ENCODE measurements around the gene GART. TPM values are rescaled to one million over a fixed set of nuclear protein-coding genes. Genes with fewer than 3 reads are reported as not detected.
"Not testable (repeated sequence)": the region's sequence is repeated elsewhere in the genome, so short reads cannot be mapped to it uniquely, and the experiment has no call there.

The GART gene
- total RNA-seq, 1 donor from 2014 or later = 139 TPM

DNA sequence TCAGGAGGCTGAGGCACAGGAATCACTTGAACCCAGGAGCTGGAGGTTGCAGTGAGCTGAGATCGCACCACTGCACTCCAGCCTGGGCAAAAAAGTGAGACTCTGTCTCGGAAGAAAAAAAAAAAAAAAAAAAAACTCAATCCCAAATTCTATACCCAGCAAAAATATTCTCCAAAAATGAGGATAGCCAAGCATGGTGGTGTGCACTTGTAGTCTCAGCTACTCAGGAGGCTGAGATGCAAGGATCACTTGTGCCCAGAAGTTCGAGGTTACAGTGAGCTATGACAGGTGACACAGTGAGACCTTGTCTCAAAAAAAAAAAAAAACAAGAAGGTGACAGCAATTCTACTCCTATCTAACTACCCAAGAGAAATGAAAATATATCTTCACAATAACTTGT, 68.6 kb downstream of the GART start:
- H3K27me3 Mint-ChIP-seq (ENCODE audit: low read depth) = no peaks in the 10 kb centered on the region
- no peak overlapping the region for H3K4me3 Mint-ChIP-seq
- peaks cover 2% of the 10 kb centered on the region for H3K4me1 Mint-ChIP-seq
- H3K9me3 Mint-ChIP-seq = peaks cover 5% of the 10 kb centered on the region
- DNase-seq (ENCODE audit: low read depth, low spot score) = no peak
- H3K27ac Mint-ChIP-seq (ENCODE audit: unreplicated experiment) = no peak overlapping the region
- peaks cover 7% of the 10 kb centered on the region for H3K36me3 Mint-ChIP-seq (ENCODE audit: low read depth)
- TF ChIP-seq, protein P1, sequence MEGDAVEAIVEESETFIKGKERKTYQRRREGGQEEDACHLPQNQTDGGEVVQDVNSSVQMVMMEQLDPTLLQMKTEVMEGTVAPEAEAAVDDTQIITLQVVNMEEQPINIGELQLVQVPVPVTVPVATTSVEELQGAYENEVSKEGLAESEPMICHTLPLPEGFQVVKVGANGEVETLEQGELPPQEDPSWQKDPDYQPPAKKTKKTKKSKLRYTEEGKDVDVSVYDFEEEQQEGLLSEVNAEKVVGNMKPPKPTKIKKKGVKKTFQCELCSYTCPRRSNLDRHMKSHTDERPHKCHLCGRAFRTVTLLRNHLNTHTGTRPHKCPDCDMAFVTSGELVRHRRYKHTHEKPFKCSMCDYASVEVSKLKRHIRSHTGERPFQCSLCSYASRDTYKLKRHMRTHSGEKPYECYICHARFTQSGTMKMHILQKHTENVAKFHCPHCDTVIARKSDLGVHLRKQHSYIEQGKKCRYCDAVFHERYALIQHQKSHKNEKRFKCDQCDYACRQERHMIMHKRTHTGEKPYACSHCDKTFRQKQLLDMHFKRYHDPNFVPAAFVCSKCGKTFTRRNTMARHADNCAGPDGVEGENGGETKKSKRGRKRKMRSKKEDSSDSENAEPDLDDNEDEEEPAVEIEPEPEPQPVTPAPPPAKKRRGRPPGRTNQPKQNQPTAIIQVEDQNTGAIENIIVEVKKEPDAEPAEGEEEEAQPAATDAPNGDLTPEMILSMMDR (conservative IDR thresholded peaks at IDR 0.05) = no peak

DNA sequence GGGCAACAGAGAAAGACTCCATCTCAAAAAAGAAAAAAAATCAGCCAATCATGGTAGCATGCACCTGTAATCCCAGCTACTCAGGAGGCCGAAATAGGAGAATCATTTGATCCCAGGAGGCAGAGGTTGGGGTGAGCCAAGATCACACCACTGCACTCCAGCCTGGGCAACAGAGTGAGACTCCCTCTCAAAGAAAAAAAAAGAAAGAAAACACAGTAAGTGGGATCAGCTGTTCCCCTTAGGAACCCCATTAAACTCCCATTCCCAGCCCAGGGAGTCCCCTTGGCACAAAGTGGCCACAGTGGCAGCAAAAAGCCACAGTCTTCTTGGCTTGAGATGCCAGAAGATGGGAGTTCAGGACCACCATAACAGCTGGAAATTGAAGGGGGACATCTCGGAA, 71.2 kb downstream of the GART start:
- H3K27ac Mint-ChIP-seq (ENCODE audit: unreplicated experiment) = no peak overlapping the region

DNA sequence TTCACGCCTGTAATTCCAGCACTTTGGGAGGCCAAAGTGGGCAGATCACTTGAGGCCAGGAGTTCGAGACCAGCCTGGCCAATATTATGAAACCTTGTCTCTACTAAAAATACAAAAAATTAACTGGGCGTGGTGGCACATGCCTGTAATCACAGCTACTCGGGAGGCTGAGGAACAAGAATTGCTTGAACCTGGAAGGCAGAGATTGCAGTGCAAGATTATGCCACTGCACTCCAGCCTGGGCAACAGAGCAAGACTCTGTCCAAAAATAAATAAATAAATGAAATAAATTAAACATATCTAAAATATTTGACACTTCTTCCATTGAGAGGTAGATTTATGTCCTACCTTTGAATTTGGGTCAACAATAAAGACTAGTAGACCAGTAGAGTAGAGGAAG, 72.7 kb downstream of the GART start:
- not testable (repeated sequence) for H3K27me3 Mint-ChIP-seq (ENCODE audit: low read depth); H3K27ac Mint-ChIP-seq (ENCODE audit: unreplicated experiment); H3K36me3 Mint-ChIP-seq (ENCODE audit: low read depth)

More for the DNA sequence above, 71.2 kb downstream of the GART start:
- TF ChIP-seq, protein P1 (conservative IDR thresholded peaks at IDR 0.05) = no peak
- peaks cover 5% of the 10 kb centered on the region for H3K9me3 Mint-ChIP-seq
- no peak for DNase-seq (ENCODE audit: low read depth, low spot score)
- H3K4me1 Mint-ChIP-seq = no peaks in the 10 kb centered on the region
- no peak overlapping the region for H3K4me3 Mint-ChIP-seq
- peaks cover 7% of the 10 kb centered on the region for H3K36me3 Mint-ChIP-seq (ENCODE audit: low read depth)
- no peaks in the 10 kb centered on the region for H3K27me3 Mint-ChIP-seq (ENCODE audit: low read depth)

DNA sequence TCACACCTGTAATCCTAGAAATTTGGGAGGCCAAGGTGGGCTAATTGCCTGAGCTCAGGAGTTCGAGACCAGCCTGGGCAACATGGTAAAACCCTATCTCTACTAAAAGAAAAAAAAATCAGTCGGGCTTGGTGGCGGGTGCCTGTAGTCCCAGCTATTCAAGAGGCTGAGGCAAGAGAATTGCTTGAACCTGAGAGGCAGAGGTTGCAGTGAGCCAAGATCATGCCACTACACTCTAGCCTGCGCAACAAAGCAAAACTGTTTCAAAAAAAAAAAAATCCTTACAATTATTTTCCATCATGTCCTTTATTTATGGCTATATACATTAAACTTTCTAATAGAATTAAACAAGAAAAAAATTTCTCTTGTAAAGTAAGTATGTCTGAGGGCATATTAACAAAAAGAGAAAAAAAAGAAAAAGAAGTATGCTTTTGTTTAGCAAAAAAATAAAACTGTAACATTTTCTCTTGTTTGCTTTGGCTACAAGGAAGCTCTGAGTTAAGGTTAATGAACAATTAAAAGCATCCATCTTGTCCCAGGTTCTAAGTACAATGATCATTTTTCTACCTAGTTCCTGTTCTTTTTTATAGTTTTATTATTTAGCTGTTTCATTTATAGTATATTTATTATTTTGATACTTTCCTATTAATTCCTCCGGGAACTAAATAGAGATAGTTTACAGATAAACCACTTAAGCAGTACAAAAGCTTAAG, 80.2 kb downstream of the GART start:
- no peaks in the 10 kb centered on the region for H3K9me3 Mint-ChIP-seq
- no peaks in the 10 kb centered on the region for H3K27me3 Mint-ChIP-seq (ENCODE audit: low read depth)
- no peaks in the 10 kb centered on the region for H3K36me3 Mint-ChIP-seq (ENCODE audit: low read depth)
- H3K4me1 Mint-ChIP-seq = no peaks in the 10 kb centered on the region
- H3K4me3 Mint-ChIP-seq = no peak overlapping the region
- DNase-seq (ENCODE audit: low read depth, low spot score) = no peak
- H3K27ac Mint-ChIP-seq (ENCODE audit: unreplicated experiment) = no peak overlapping the region
- TF ChIP-seq, protein P1 (conservative IDR thresholded peaks at IDR 0.05) = no peak

More for the DNA sequence above, 72.7 kb downstream of the GART start:
- not testable (repeated sequence) for H3K4me3 Mint-ChIP-seq; DNase-seq (ENCODE audit: low read depth, low spot score); H3K9me3 Mint-ChIP-seq; H3K4me1 Mint-ChIP-seq

DNA sequence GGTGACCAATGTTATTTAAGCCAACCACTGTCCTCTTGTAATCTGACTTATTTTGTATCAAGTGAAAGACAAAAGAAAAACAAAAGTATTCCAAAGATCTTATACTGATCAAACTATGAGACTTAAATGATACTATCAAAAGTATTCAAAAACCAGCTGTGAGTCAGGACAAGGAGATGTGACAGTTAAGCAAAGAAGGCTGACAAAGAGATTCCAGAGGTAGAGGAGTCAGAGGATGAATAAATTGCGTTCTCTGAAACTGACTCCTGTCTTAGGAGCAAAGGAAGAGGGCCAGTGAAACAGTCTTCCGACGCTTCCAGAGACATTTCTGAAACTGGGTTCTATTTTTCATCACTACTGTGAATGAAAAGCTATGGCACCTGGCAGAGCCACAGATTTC, 83.1 kb downstream of the GART start:
- Mint-ChIP-seq H3K27ac (ENCODE audit: unreplicated experiment) (no peak overlapping the region), H3K36me3 (ENCODE audit: low read depth) (no peaks in the 10 kb centered on the region), H3K4me3 (no peak overlapping the region), H3K9me3 (no peaks in the 10 kb centered on the region), H3K4me1 (no peaks in the 10 kb centered on the region), H3K27me3 (ENCODE audit: low read depth) (no peaks in the 10 kb centered on the region)
- TF ChIP-seq, protein P1 (conservative IDR thresholded peaks at IDR 0.05) = no peak
- no peak for DNase-seq (ENCODE audit: low read depth, low spot score)

DNA sequence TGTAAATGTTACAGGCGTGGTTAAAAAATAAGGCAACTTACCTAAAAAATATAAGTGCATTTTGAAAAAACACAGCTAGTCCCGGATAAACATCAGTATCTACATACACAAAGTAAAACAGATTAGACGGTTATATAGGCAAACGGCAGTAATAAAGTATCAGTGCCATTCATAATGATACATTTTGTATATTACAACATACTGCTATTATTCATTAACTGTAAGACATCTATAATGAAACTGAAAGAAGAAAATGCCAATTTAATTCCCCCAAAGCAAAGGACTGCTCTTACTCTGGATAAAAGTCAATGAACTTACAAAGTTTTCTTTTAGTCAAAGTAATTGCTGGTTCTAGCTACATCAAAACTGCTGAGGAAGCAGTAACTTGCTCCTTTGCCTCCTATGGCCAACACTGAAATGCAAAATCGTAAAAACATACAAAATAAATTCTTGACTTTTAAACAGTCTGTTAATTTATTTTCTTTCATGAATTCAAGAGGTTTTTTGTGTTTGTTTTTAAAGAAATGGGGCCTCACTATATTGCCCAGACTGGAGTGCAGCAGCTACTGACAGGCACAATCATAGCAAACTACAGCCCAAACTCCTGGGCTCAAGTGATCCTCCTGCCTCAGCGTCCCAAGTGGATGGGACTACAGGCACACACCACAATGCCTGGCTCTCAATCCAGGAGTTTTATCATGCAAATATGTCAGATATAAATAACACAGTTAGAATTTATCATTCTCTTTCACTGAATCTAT, 86.1 kb downstream of the GART start:
- Mint-ChIP-seq H3K9me3 (no peaks in the 10 kb centered on the region), H3K36me3 (ENCODE audit: low read depth) (peaks cover 6% of the 10 kb centered on the region), H3K27me3 (ENCODE audit: low read depth) (no peaks in the 10 kb centered on the region), H3K27ac (ENCODE audit: unreplicated experiment) (no peak overlapping the region), H3K4me1 (no peaks in the 10 kb centered on the region), H3K4me3 (no peak overlapping the region)
- no peak for DNase-seq (ENCODE audit: low read depth, low spot score)
- TF ChIP-seq, protein P1 (conservative IDR thresholded peaks at IDR 0.05) = no peak

Data from neural crest cell (in vitro differentiated cells).